T-helper 22 cell (primary cell): Measurements from ENCODE around the gene OCA2.

Experiments
- DNase-seq: peaks from one replicate; pipeline ENCODE4 v3.0.0-alpha.2; 2020; ENCODE audit warnings: low read depth

The OCA2 gene

GRCh38 chr15:27949089-27949488 is 150.0 kb downstream of the OCA2 start:
- DNase-seq: no peak

- no peak for DNase-seq
Observed at GRCh38 chr15:27939246-27939645, 159.9 kb downstream of the OCA2 start.

DNA sequence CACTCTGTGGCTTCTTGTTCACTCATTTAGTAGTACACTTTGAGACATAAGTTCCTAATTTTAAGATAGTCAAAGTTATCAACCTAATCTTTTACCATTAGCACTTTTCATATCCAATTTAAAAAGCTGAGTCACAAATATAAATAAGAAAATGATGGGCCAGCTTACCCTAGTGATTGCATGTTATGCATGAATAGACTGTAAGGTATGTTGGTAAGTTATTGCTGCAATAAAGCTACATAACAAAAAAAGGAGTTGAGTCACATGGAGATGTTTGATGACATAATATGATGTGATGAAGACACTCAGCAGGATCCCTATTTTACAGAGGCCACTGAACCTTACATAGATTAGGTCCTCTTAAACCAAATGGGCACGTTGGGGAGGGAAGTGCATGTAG is 161.3 kb downstream of the OCA2 start:
- no peak for DNase-seq

DNA sequence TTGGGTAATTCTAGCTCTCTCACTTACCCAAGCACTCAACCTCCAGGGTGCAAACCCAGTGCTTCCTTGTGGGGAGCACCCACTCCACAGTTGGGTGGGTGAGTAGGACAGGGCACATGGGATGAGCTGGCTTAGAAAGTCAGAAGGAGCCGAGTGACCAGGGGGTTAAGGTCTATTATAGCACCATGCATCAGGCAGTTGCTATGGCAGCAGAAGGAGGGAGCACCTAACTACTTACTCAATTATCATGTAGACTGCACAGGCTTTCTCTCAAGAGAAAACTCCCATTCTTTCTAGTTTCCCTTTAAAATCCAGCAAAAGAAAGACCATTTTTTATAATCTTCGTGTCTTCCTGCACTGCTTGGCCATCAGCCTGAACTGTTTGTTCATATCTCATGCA is 163.0 kb downstream of the OCA2 start:
- DNase-seq: no peak

DNA sequence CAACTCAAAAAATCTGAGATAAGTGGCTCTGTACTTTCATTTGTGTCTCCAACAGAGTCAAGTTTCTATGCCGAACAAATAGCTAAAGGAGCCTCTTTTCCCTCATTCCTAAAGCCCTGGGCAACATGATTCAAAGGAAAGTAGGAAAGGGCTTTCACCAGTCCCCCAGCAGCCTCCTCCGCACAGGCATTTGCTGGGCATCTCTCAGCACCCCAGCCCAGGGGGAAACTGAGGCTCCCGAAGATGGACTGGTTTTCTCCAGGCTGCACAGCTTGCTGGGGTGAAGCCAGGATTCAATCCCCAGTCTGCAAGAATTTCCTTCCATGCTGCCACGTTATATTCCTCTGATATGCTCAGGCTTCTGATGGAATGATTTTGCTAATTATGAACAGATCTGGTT is 163.8 kb downstream of the OCA2 start:
- no peak for DNase-seq

DNA sequence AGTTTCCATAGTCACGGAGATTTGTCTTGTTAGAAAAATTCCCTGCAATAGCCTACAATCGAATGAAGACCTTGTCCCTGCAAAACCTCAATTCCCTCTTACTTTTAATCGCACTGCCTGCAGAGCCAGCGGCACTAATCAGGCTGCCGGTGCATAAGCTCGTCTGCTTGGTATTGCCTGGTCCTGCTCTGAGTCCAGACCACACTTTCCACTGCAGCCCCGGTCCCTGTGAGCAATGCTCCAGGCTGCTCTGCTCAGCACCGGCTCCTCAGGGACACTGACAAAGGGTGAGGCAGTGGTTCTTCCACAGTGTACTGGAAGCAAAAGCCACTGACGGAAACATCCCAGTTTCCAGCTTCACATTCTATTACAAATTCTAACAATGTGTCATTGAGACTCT is 164.3 kb downstream of the OCA2 start:
- no peak for DNase-seq

DNA sequence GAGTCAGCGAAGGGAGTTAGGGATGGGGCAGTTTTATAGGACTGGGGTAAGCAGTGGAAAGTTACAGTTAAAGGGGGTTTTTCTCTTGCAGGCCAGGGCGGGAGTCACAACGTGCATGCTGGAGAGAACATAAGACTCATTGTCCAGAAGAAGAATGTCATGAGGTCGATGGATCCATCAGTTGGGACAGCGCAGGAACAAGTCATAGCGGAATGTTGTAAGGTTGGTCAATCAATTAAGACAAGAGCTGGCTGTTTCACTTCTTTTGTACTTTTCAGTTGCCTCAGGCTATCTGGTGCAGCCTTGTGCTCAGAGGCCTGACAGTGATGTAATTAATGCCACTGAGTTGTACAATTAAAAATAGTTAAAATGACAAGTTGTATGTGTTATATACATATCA is 165.6 kb downstream of the OCA2 start:
- DNase-seq: no peak

DNA sequence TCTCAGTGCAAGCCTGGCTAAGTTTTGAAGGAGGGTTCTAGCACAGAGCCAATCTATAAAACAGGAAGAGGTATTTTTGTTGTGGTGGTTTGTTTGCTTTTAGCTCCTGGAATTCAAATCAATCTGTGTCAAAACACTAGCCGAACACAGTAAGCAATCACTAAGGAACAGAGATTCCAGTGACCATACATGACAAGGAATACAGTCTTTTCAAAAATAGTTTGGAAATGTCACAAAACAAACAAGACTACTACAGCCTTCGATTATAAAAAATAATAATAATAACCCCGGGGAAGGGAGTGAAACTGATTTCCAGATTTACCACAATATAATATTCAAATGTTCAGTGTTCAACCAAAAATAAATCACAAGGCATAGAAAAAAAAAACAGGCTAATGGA is 166.5 kb downstream of the OCA2 start:
- DNase-seq: no peak

DNA sequence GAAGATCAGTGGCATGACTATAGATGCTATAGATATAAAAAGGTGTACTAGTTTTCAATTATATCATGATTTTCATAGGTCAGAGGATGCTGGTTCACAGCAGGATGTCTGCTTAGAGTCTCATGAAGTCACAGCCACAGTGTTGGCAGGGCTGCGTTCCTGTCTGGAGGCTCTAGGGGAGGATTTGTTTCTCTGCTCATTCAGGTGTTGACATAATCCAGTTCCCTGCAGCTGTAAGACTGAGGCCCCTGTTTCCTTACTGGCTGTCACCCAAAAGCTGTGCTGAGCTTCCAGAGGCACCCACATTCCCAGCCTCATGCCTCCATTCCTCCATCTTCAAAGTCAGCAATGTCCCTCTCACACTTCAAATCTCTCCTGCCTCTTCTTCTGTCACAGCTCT is 170.7 kb downstream of the OCA2 start:
- DNase-seq: no peak

GRCh38 chr15:27912283-27912682 is 186.8 kb downstream of the OCA2 start:
- DNase-seq: no peak

- no peak for DNase-seq
Observed at GRCh38 chr15:27906802-27907201, 192.3 kb downstream of the OCA2 start.

GRCh38 chr15:27903405-27903804 is 195.7 kb downstream of the OCA2 start:
- no peak for DNase-seq

GRCh38 chr15:27902680-27903385 is 196.3 kb downstream of the OCA2 start:
- no peak for DNase-seq

- no peak for DNase-seq
Observed at GRCh38 chr15:27899583-27900285, 199.4 kb downstream of the OCA2 start.

GRCh38 chr15:27897481-27897880 is 201.6 kb downstream of the OCA2 start:
- no peak for DNase-seq

GRCh38 chr15:27894645-27895044 is 204.5 kb downstream of the OCA2 start:
- no peak for DNase-seq

- DNase-seq: no peak
Observed at GRCh38 chr15:27889258-27889657, 209.9 kb downstream of the OCA2 start.

GRCh38 chr15:27885201-27885600 is 213.9 kb downstream of the OCA2 start:
- no peak for DNase-seq

DNA sequence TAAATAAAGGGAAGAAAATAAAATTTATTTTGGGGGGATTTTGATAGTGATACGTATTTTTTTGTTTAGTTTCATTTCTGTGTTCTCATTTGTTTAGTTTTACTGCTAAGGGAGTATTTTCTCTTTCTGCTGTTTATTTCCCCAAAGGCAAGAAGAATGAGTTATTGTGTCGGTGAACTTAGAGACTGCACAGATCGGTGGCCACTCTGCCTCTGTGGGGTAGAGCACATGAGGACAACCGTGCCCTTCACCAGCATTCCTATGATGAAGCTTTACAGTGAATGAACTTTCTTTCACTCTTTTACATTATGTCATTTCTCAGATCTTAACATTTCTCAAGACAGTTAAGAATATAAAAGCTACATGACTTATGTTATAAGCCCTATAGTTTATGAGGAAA is 214.4 kb downstream of the OCA2 start:
- DNase-seq: no peak

DNA sequence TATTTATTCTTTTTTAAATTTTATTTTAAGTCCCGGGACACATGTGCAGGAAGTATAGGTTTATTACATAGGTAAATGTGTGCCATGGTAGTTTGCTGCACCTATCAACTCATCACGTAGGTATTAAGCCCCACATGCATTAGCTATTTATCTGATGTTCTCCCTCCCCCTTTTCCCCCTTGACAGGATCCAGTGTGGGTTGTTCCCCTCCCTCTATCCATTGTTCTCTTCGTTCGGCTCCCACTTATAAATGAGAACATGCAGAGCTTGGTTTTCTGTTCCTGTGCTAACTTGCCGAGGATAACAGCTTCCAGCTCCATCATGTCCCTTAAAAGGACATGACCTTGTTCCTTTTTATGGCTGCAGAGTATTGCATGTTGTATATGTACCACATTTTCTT is 220.3 kb downstream of the OCA2 start:
- no peak for DNase-seq

DNA sequence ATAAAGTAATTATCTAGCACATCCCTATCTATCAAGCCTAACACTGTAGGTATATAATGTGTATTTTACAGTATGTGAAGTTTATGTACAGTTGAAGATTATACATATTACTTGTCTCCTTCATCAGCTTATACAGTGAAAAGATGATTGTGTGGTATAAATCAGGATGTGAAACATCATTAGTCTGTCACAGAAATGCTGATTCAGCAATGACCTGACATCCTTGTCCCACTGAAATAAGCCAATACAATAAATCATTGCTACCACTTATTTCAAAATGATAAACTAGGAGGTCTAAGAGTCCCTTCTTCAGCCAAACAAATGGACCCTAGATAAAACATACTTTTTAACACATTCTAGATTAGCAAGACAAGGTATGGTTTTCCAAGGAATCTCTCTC is 225.3 kb downstream of the OCA2 start:
- no peak for DNase-seq

DNA sequence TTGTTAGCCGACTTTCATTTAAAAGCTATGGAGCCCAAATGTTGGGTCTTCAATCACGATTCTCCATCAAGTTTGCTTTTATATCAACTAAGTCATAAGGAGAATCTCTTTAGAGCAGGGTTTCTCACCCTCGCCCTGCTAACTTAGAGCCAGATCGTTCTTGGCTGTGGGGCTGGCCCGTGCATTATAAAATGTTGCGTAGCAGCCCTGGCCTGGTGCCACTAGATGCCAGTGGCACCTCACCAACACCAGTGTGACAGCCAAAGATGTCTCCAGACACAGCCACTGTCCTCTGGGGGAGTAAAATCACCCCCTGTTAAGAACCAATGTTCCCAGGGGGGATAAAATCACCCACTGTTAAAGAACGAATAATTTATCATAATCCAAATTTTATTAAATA is 226.1 kb downstream of the OCA2 start:
- DNase-seq: no peak

DNA sequence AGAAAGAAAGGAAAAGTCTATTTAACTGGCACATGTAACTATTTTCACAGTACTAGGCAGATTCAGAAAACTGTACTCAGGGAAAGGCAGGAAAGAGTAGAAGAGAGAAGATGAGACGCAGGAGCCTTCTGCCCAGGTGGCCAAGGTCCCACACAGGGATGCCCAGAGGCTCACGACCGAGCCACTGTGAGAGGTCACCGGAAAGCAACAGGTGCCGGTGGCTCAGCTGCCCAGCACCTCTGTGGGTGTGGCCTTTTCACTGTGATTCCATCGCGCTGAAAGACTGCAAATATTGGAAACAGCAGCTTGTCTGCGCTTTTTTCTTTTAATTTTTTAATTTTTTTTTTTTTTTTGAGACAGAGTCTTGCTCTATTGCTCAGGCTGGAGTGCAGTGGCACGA is 226.8 kb downstream of the OCA2 start:
- no peak for DNase-seq

DNA sequence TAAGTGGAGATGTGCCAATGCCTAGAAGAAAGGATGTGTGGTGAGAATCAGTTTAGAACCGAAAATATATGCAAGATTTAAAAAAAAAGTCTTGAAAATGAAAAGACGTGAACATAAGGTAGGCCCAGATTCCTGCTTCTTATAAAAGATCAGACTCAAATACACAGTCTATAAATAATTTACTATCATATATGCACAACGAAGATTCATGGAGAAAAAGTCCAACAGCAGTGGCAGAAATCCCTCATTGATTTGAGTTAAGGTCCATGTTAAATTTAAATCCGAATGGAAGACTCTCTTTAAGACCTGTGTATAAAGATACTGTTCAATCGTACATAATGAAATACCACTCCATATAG is 227.2 kb downstream of the OCA2 start:
- DNase-seq: no peak
